ENCODE measurements around the gene PTPN2.

The PTPN2 gene

DNA sequence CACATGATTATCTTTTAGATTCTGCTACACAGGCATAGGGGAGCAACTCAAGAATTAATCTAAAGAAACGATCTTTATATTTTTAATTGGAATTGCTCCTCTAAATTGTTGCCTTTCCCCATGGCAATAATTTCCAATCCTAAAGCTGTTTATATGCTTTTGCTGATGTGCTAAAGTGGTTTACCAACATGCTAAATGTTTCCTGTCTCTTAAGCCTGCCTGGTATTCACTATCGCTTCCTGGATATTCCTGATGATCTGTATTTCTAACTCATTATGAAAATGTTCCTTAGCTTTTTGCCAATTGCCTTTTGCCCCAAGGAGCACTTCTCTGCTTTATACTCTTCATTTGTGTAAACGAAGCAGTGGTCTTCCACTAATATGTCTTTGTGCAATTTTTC, 65.8 kb downstream of the PTPN2 start:
- H3K4me1 ChIP-seq = no peaks in the 10 kb centered on the region
- no peak overlapping the region for H3K4me3 ChIP-seq (ENCODE audit: low read depth, low read length)
- no peaks in the 10 kb centered on the region for H3K36me3 ChIP-seq
- no peaks in the 10 kb centered on the region for H3K27me3 ChIP-seq
- no peak for TF ChIP-seq CTCF (IDR thresholded peaks at IDR 0.05; ENCODE audit: low read depth, low read length)
- no peaks in the 10 kb centered on the region for H3K9me3 ChIP-seq
- DNase-seq = no peak

- no peaks in the 10 kb centered on the region for H3K27me3 ChIP-seq
- no peak overlapping the region for H3K4me3 ChIP-seq (ENCODE audit: low read depth, low read length)
- no peak for TF ChIP-seq CTCF (IDR thresholded peaks at IDR 0.05; ENCODE audit: low read depth, low read length)
- no peaks in the 10 kb centered on the region for H3K36me3 ChIP-seq
- DNase-seq = no peak
- no peaks in the 10 kb centered on the region for H3K9me3 ChIP-seq
- no peaks in the 10 kb centered on the region for H3K4me1 ChIP-seq
Observed at GRCh38 chr18:12816451-12816850, 67.6 kb downstream of the PTPN2 start.

DNA sequence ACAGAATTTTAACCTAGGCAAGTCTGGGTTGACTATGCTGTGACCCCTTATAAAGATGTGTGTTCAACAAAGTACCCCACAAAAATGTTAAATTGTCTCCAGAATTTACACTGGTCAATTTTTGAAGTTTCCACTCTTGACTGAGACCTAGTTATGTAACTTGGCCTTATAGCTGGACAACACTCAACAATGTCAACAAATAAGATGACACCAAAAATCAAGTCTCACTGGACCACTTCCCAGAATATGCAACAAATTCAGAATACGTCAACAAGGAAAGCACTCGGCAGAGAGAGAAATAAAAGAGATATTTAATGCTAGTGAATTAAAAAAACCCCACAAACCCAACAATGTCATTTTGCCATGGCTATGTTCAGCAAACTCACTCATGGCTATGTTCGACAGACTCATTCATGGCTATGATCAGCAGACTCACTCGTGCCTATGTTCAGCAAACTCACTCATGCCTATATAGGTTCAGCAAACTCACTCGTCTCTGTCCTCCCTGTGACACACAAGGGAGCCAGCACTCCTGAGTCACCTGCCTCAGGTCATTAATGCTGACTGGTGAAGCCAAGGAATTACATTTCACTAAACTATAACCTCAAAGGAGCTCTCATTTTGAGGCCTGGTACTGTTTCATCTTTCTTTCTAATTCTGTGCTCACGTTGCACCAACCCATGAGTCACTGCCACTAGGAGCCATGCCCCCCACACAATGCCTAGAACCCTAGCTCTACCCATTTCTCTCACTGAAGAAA, 72.7 kb downstream of the PTPN2 start:
- H3K36me3 ChIP-seq = no peaks in the 10 kb centered on the region
- H3K4me3 ChIP-seq (ENCODE audit: low read depth, low read length) = no peak overlapping the region
- no peaks in the 10 kb centered on the region for H3K9me3 ChIP-seq
- no peak for DNase-seq
- no peaks in the 10 kb centered on the region for H3K4me1 ChIP-seq
- TF ChIP-seq CTCF (IDR thresholded peaks at IDR 0.05; ENCODE audit: low read depth, low read length) = no peak
- no peaks in the 10 kb centered on the region for H3K27me3 ChIP-seq

DNA sequence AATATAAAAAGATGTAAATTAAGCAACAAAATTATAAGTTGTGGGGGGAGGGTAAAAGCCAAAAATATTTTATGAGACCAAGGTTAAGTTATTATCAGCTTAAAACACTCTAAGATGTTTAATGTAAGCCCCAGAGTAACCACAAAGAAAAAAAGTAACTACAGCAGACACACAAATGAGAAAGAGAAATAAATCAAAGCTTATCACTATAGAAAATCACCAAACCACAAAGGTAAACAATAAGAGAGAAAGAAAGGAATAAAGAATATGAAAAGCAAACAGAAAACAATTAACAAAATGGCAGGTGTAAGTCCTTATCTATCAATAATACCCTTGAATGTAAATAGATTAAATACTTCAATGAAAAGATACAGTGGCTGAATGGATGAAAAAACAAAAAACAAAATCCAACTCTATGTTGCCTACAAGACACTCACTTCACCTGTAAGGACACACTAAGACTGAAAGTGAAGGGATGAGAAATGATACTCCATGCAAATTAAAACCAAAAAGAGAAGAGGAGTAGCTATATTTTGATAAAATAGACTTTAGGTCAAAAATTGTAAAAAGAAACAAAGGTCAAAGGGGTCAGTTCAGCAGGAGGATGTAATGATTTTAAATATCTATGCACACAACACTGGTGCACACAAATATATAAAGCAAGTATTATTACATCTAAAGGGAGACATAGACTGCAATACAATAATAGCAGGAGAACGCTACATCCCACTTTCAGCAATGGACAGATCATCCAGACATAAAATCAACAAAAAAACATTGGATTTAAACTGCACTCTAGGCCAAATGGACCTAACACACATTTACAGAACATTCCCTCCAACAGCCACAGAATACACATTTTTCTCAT, 80.7 kb downstream of the PTPN2 start:
- Histone ChIP-seq H3K9me3 (no peaks in the 10 kb centered on the region), H3K4me3 (ENCODE audit: low read depth, low read length) (no peak overlapping the region), H3K4me1 (no peaks in the 10 kb centered on the region), H3K27me3 (no peaks in the 10 kb centered on the region), H3K36me3 (no peaks in the 10 kb centered on the region)
- DNase-seq = no peak
- no peak for TF ChIP-seq CTCF (IDR thresholded peaks at IDR 0.05; ENCODE audit: low read depth, low read length)

DNA sequence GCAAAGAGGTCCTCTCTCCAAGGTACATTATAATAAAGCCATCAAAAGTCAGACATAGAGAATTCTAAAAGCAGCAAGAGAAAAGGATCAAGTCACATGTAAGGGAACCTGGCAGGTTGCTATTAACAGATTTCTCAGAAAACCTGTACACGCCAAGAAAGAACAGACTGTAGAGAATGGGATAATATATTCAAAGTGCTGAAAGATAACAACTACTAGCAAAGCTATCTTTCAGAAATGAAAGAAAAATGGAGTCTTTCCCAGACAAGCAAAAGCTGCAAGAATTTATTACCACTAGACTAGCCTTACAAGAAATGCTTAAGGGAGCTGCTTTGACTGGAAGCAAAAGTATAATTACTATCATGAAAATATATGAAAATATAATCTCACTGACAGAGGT, 81.5 kb downstream of the PTPN2 start:
- DNase-seq = no peak
- H3K4me3 ChIP-seq (ENCODE audit: low read depth, low read length) = no peak overlapping the region
- H3K36me3 ChIP-seq = no peaks in the 10 kb centered on the region
- H3K9me3 ChIP-seq = no peaks in the 10 kb centered on the region
- TF ChIP-seq CTCF (IDR thresholded peaks at IDR 0.05; ENCODE audit: low read depth, low read length) = no peak
- no peaks in the 10 kb centered on the region for H3K27me3 ChIP-seq
- no peaks in the 10 kb centered on the region for H3K4me1 ChIP-seq

- no peak for TF ChIP-seq CTCF (IDR thresholded peaks at IDR 0.05; ENCODE audit: low read depth, low read length)
Observed at GRCh38 chr18:12796448-12796847, 87.6 kb downstream of the PTPN2 start.

More at GRCh38 chr18:12796448-12796847, 87.6 kb downstream of the PTPN2 start:
- Histone ChIP-seq H3K4me3 (ENCODE audit: low read depth, low read length) (no peak overlapping the region), H3K27me3 (no peaks in the 10 kb centered on the region), H3K36me3 (no peaks in the 10 kb centered on the region), H3K9me3 (no peaks in the 10 kb centered on the region), H3K4me1 (no peaks in the 10 kb centered on the region)
- DNase-seq = no peak
